Panc1 (cell line): ENCODE data around the gene MAGEA4.

Source experiments
- POLR2AphosphoS5 ChIP-seq: IDR thresholded peaks from 2 replicates; pipeline ENCODE4 v1.6.1; 2012; ENCODE audit warnings: mild to moderate bottlenecking, low read depth, low read length, moderate library complexity
- REST ChIP-seq, 2 experiments: IDR thresholded peaks; 2 replicates each; pipeline ENCODE4 v1.6.1; 2011 to 2012; ENCODE audit warnings: low read depth in 2 of 2, control low read depth in 1 of 2, low read length in 1 of 2, mild to moderate bottlenecking in 1 of 2, moderate library complexity in 1 of 2; ENCODE audit not compliant: insufficient read depth in 1 of 2
- SIN3A ChIP-seq: IDR thresholded peaks from 2 replicates; pipeline ENCODE4 v1.6.1; 2012; ENCODE audit warnings: low read depth, mild to moderate bottlenecking, low read length, moderate library complexity, borderline replicate concordance; ENCODE audit not compliant: insufficient read depth
- TCF7L2 ChIP-seq: IDR thresholded peaks from 2 replicates; pipeline ENCODE4 v1.6.1; 2011; ENCODE audit warnings: mild to moderate bottlenecking, low read depth, low read length, inconsistent platforms
- TF ChIP-seq, protein P1 (sequence below): fragments of 450-650 bp; IDR thresholded peaks from 2 replicates; pipeline ENCODE4 v1.5.1; 2017; ENCODE audit warnings: mild to moderate bottlenecking

DNA sequence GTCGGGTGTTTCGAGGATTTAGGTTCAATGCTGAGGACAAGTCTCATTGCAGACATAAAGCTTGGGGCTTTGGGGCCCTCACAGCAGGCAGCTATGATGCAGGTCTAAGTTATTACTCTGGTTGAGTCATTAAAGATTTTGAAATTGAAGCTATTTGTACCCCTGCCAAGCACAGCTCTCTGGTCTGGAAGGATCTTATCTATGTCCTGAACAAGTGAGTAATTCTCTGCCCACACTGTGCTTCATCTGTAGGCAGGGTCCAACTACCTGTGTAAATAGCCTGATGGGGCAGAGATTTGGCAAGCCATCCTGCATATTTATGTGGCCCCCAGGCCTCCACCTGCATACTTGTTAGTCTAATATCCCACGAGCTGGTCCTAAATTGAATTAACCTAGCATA, 41.4 kb upstream of the MAGEA4 start:
- TF ChIP-seq, protein P1, sequence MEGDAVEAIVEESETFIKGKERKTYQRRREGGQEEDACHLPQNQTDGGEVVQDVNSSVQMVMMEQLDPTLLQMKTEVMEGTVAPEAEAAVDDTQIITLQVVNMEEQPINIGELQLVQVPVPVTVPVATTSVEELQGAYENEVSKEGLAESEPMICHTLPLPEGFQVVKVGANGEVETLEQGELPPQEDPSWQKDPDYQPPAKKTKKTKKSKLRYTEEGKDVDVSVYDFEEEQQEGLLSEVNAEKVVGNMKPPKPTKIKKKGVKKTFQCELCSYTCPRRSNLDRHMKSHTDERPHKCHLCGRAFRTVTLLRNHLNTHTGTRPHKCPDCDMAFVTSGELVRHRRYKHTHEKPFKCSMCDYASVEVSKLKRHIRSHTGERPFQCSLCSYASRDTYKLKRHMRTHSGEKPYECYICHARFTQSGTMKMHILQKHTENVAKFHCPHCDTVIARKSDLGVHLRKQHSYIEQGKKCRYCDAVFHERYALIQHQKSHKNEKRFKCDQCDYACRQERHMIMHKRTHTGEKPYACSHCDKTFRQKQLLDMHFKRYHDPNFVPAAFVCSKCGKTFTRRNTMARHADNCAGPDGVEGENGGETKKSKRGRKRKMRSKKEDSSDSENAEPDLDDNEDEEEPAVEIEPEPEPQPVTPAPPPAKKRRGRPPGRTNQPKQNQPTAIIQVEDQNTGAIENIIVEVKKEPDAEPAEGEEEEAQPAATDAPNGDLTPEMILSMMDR, result no peak
- TF ChIP-seq POLR2AphosphoS5 (no peak), REST (IDR thresholded peaks at IDR 0.05; ENCODE audit: insufficient read depth in 1 of 2, low read depth in 2 of 2, low read length in 1 of 2) (no peak), SIN3A (no peak), TCF7L2 (no peak)
